GM12892 (cell line): ENCODE results near the gene S100A4.

Experiments used
- POLR2A ChIP-seq: IDR thresholded peaks from 2 replicates; pipeline ENCODE4 v1.6.1; 2011; ENCODE audit warnings: low read depth, low read length, control low read depth
- POLR2AphosphoS5 ChIP-seq: IDR thresholded peaks from 2 replicates; pipeline ENCODE4 v1.6.1; 2011; ENCODE audit warnings: low read depth, low read length, control low read depth

GRCh38 chr1:153557877-153558276 lies 12.3 kb upstream of the S100A4 start:
- TF ChIP-seq POLR2A = no peak
- no peak for TF ChIP-seq POLR2AphosphoS5
